GM19328 (cell line): ENCODE measurements around the gene CNR2.
"Not testable (repeated sequence)": the region's sequence is repeated elsewhere in the genome, so short reads cannot be mapped to it uniquely, and the experiment has no call there.

Experiments
- ATAC-seq: cut with Tn5 transposase; IDR thresholded peaks from one replicate; pipeline ENCODE4 v1.9.1; 2021; ENCODE audit warnings: mild to moderate bottlenecking, moderate library complexity; ENCODE audit not compliant: unreplicated experiment

Gene CNR2

DNA sequence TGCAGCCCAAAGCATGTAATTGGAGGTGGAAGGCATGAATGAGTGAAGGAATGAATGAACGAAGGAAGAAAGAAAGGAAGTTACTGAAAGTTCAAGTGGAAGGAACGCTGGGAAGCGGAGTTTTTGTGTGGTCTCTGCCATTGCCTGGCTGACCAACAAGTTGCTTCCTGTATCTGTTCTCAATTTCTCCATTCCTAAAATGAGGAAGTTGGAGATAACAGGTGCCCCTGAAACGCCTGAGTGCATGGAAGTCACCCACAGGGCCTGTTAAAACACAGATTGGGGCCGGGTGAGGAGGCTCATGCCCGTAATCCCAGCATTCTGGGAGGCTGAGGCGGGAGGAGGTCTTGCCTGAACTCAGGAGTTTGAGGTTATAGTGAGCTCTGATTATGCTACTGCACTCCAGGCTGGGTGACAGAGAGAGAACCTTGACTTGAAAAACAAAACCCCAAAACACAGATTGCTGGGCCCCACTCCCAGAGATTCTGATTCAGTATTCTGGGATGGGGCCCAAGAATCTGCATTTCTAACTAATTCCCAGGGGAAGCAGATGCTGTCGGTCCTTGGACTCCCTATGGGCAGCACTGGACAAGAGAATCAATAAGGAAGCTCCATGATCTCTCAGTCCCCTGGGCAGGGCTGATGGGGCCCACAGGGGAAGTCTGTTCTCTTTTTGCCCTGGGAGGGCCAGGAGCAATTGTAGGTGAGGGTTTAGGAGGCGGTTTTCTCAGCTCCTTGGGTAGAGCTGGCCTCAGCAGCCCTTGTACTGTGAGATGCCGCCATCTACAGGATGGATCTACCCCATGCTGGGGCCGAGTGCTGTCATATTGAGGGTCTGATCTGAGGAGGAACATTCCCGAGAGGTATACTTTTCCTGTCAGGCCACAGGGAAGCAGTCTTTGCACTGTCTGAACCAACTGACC, 3.3 kb upstream of the CNR2 start:
- no peak for ATAC-seq

DNA sequence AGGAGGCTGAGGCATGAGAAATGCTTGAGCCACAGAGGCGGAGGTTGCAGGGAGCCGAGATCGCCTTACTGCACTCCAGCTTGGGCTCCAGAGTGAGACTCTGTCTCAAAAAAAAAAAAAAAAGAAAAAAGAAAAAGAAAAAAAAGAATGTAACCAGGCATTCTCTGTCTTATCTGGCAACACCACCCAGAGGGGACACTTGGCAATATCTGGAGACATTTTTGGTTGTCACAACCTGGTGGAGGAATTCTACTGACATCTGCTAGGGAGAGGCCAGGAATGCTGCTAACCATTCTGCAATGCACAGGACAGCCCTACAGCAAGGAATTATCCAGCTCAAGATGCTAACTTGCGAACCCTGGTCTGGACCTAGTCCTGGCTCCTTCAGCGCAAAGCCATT, 2.3 kb upstream of the CNR2 start:
- no peak for ATAC-seq

DNA sequence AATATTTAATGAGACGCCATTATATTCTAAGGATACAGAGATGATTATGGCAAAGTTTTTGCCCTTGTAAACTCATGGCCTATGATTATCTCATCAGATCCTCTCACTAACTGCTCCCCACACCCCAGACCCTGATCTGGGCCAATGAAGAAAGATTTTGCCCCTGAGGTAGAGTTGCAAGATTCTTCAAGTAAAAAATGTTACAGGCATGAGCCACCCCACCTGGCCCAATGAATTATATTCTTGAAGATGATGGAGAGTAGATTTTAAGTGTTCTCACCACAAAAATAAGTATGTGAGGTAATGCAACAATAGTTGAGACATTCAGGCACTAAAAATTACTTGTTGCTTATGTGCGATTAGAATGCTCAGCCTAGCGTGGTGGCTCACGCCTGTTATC, 1.8 kb upstream of the CNR2 start:
- ATAC-seq: no peak

DNA sequence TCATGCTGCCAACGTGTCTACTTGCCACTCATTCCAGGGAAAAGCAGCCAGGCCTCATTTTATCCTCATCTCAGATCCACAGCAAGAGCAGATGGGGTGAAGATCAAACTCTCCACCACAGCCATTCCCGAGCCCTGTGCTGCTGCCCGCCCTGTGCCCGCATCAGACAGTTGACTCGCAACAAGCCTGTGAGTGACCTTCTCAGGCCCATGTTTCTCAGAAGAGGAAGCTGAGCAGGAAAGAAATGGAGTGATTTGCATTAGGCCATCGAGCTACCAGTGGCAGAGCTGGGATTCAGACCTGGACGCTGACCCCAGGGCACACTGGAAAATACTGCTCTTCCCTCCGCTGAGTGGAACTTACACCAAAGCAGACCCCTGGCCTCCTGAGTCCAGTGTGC, 1.2 kb downstream of the CNR2 start:
- ATAC-seq: no peak

DNA sequence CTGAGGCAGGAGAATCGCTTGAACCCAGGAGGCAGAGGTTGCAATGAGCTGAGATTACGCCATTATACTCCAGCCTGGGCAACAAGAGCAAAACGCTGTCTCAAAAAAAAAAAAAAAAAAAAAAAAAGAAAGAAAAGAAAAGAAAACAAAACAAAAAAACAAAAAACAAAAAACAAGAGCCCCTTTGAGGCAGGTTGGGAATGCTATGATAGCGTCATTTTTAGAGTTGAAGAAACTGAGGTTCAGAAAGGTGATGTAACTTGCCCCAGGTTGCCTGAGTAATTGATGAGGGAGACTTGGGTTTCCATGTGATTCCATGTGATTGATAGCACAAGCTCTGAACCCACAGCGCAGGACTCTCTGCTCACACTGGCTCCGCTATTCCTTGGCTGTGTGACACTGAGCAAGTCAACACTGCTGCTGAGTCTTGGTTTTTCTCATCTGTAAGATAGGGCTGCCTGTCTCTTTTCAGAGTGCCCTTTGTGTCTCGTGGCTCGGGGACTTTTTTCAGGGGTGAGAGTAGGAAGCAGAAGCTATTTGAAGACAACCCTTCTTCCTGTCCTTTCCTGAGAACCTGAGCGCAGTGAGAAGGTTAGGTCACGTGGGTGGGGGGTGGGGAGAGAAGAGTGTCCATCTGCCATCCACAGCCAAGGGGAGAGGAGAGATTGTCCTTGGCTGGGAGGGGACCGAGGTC, 2.5 kb downstream of the CNR2 start:
- ATAC-seq: no peak

DNA sequence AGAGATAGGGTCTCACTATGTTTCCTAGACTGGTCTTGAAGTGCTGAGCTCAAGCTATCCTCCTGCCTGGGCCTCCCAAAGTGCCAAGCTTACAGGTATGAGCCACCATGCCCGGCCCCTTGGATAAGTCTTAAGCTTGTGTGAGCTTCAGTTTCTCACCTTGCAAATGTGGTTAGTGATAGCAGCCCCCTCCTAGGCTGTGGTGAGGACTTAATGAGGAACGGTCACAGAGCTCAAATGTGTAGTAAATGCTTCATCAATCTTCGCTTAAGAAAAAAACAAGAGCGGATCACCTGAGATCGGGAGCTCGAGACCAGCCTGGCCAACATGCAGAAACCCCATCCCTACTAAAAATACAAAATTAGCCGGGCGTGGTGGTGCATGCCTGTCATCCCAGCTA, 3.0 kb downstream of the CNR2 start:
- no peak for ATAC-seq

DNA sequence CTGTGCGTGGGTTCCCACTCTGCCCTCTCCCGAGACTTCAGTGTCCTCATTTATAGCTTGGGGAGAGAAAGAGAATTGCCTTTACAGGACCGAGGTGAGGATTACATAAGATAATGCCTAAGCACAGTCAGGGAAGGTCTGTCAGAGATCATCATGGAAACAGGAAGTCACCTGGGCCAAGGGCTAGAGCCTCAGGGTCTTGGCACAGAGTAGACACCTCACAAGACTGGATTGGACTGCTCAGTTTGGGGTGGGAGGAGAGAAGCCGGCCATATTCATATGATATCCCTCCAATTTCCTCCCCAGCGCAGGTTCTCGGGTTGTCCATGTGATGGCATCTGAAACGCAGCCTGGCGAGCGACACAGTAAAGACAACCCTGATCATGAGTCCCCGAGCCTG, 3.8 kb downstream of the CNR2 start:
- no peak for ATAC-seq

DNA sequence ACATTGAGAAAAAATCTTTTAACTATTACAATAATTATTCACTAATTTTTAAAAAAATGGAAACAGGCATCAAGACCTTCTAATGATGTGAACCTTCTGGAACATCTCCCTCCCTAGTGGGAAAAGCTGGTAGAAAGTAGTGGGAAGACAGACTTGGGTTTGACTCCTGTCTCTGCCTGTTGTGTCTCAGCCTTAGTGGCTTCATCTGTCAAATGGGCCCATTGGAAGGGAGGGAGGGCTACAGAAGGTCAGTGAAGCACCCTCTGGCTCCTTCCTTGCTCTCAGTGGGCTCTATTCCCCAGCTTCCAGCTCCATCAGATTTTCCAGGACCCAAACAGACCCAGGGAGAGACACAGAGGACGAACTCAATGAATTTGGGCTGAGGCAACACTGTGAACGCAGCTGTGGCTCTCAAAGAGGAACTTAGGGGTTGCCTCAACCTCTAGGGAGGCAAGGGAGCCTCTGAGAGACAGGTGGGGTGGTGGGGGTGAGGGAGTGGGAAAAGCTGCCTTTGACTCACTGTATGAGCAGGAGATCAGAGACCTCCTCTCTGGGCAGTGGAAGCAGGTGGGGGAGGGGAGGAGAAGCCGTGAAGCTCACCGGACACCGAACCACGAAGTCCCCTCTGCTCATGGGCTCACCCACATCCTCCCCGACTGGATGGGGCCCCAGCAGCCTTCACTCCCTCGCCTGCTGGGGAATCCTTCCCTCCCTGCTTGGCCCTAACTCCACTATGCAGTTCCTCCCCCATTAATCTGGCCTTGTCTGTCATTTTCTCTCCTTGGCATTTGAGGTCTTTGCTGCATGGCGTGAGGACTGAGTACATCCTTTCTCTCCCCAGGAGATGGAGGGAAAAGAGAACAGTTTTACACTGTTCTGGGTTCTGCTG, 4.5 kb downstream of the CNR2 start:
- ATAC-seq: no peak

DNA sequence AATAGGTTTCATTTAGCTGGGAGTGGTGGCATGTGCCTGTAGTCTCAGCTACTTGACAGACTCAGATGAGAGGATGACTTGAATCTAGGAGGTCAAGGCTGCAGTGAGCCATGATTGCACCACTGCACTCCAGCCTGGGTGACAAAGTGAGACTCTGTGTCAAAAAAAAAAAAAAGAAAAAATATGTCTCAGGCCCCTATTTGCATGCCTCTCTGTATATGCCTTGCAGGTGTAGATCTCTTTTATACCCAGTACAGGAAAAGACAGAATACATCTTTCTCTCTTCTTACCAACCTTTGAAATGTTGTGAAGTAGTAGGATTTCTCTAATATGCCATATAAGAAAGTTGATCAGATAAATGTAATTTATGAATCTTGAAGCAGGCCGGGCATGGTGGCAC, 6.4 kb downstream of the CNR2 start:
- no peak for ATAC-seq

DNA sequence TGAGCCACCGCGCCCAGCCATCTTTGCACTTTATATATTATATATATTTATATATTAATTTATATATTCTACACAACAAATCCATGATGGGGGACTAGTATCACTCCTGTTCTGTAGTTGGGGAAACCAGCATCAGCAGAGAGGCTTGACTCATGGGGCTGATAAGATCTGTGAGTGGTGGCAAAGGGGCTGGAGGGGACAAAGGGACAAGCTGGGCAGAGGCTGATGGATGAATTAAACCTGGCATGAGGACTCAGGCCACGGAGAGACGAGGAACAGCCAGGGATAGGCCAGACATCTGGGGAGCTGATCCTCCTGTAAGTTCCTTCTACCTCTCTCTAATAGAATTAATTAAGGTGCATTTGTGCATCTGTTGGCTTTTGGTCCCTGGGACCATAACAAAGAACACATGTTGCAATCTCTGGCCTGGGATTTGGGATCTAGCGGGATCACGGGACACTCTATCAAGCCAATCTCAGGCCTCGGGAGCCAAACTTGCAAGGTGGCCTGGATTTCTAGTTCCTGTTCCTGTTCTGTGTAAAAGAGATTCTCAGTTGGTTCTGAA, 7.6 kb downstream of the CNR2 start:
- no peak for ATAC-seq

DNA sequence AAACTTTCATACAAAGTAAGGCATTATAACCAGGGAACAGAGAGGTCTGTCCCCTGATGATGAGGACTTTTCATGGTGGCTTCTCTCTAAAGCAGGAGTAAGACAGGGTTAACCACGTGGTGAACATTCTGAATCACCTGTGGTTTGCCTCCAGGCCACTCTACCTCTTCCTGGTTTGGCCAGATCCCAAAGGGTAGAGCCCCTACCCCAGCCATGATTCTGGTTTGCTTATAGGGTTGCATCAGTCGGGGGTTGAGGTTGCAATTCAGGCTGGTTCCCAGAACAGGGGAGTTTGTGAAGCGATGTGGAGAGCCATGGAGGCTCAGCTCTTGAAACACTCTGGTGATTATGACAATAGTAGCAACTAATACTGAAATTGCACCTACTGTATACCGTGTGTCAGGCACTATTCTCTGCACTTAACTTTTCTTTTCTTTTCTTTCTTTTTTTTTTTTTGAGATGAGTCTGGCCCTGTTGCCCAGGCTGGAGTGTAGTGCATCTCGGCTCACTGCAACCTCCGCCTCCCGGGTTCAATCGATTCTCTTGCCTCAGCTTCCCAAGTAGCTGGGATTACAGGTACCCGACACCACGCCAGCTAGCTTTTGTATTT, 8.3 kb downstream of the CNR2 start:
- no peak for ATAC-seq

DNA sequence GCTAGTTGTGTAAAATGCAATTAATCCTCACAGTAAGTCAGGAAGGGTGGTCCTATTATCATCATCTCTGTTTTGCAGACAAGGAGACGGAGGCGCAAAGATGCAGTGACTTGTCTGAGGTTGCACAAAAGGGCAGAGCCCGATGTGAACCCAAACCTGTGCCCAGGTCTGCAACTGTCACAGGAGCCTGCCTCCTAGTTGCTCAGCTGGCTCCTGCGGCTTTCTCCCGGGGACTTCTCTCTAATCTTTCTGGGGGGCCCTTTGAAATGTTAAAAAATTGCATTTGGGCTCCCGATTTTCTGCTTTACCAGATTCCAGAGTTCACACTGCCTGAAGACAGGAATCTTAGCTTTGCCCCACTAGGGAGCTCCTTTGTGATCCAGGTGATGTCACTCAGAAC, 9.4 kb downstream of the CNR2 start:
- ATAC-seq: no peak

DNA sequence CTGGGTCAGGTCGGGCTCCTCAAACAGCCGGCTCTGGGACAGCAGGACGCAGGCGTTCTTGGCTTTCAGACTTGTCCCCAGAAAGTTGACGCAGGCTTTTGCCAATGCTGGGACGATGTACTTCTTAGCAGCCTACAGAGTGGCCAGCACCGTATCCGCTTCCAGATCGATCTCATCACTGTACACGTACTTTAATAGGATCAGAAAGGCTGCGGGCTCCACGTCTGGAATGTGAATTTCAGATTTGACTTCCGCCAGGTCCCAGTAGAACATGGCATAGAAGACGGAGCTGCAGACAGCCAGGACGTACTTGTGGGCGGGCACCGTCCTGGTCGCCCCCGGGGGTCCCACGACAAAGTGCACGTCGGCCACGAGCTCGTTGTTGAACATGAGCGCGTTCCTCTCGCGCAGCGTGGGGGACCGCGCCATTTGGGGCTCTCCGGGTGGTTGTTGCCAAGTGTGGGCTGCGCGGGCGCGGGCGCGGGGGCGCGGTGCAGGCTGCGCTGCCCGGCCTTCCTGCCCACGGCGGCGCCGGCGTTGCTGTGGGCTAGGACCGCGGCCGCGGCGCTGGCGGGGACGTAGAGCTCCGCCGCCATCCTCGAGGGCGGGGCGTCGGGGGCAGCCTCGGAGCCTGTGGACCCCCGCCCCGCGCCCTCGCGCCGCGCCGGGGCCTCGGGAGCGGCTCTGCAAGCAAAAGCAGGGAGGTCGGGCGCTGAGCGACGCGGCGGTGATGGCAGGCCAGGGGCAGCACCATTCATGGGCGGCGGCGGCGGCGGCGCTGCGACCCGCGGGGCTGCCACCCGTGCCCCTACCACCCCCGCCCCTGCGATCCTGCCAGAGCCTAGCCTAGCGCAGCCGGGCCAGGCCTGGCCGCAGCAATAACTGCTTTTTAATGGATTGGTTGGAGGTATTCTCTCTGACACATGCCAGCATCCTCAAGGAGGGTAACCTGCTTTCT, 10.6 kb downstream of the CNR2 start:
- ATAC-seq: no peak

DNA sequence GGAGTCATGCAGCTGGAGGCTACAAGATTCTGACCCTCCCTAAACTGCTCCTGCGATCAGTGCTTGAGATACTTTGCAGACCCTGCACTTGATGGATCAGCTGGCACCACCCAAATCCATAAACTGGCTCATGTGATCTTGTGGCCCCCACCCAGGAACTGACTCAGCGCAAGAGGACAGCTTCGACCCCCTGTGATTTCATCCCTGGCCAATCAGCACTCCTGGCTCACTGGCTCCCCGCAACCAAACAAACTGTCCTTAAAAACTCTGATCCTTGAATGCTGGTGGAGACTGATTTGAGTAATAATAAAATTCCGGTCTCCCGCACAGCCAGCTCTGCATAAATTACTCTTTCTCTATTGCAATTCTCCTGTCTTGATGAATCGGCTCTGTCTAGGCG, 13.1 kb downstream of the CNR2 start:
- not testable (repeated sequence) for ATAC-seq

DNA sequence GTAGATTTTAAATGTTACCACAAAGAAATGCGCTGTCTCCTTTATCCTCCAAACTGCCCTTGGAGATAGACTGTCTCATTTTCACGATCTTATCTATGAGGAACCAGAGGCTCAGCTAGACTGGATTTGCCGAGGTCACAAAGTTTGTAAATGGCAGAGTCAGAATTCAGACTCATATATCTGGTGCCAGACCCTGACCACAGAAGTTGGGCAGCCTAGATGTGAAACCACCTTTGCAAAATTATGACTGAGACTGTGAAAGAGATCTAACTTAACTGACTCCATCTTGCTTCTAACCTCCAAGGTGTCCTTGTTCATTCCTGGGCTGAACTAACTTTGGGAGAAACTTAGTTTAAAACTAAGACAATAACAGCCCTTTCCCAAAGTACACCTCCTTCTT, 14.1 kb downstream of the CNR2 start:
- ATAC-seq: no peak

DNA sequence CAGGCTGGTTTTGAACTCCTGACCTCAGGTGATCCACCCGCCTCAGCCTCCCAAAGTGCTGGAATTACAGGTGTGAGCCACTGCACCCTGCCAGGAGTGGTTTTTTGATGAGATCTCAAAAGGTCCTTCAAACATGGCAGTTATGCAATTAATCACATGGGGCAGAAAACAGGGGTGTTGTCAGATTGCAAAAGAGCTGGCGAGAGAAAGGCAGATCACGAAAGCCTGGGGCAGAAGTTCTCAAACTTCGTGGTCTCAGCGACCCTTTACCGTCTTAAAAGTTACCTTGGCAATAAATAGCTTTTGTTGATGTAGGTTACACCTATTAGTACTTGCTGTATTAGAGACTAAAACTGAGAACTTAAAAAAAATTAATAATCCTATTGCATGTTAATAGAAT, 16.1 kb downstream of the CNR2 start:
- ATAC-seq: no peak

DNA sequence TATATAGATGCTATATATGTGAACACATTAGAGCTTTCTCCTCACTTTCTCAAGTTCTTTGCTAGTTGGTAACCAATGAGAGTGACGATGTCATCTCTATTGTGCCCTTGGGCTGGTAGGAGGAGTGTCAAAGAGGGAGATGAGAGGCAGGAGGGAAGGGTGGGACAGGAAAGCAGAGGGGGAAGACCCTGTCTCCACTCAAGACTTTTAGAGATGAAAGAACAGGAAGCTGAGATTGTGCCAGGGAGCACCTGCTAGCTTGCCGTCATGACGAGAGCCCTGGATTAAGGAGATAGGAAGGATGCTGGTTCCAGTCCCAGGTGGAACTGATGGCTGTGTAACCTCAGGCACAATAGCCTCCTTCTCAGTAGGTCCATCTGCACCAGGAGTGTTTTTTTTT, 16.7 kb downstream of the CNR2 start:
- no peak for ATAC-seq

DNA sequence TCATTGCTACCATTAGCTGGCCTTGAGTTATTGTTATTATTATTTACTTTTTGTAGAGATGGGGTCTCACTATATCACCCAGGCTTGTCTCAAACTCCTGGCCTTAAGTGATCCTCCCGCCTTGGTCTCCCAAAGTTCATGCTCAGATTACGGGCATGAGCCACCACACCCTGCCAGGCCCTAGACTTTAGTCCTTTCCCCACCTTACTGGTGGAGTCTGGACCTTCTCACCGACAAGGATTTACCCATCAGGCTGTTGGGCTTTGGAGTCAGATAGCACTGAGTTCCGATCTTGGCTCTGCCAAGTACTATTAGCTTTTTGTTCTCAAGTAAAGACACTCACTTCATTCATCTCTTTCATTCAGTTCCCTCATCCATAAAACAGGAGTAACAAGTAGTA, 17.2 kb downstream of the CNR2 start:
- no peak for ATAC-seq

DNA sequence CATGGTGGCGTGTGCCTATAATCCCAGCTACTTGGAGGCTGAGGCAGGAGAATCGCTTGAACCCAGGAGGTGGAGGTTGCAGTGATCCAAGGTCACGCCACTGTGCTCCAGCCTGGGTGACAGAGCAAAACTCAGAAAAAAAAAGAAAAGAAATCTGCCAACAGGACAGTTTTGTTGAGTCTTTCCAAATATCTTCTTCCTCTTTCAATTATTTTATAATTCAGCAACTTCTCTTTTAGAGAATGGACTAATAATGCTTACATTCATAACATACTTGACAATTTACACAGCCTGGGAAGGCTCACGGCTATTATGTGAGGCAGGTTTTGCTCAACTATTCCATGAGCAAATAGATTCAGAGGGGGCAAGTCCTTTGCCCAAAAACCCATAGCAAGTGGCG, 18.1 kb downstream of the CNR2 start:
- ATAC-seq: no peak

DNA sequence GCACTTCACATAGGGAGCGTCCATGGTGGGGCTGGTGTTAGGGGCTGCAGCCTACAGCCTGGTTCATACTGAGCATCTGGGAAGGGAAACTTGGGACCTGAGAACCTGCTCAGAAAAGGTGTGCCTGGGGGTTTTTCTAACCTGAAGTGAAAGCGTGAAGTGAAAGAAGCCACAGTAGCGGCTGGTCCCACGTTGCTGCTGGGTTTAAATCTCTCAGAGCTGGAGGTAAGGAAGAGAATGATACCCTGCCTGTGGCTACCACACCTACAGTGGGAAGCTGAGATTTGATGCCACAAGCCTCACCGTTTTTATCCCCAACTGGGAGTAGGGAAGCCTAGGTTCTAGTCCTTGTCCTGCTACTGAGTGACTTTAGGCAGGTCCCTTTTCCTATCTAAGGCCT, 24.1 kb downstream of the CNR2 start:
- ATAC-seq: no peak
